CD4-positive, alpha-beta T cell treated with Interleukin-21 for 1 hour (primary cell): ENCODE data around the gene TCF7.

Source experiments
- DNase-seq: peaks from one replicate; pipeline ENCODE4 v3.0.0-alpha.2; 2020

The TCF7 gene

GRCh38 chr5:134132372-134133187, 18.1 kb downstream of the TCF7 start:
- peak; percentile 91 for DNase-seq

GRCh38 chr5:134133188-134133994, 18.9 kb downstream of the TCF7 start:
- no peak for DNase-seq

- no peak for DNase-seq
Measured at GRCh38 chr5:134133995-134134541, 19.6 kb downstream of the TCF7 start.

GRCh38 chr5:134135091-134135655, 20.7 kb downstream of the TCF7 start:
- no peak for DNase-seq

GRCh38 chr5:134136221-134136631, 21.7 kb downstream of the TCF7 start:
- no peak for DNase-seq

GRCh38 chr5:134136771-134137170, 22.3 kb downstream of the TCF7 start:
- no peak for DNase-seq

GRCh38 chr5:134138416-134139376, 24.2 kb downstream of the TCF7 start:
- no peak for DNase-seq

GRCh38 chr5:134139377-134139851, 24.9 kb downstream of the TCF7 start:
- no peak for DNase-seq

- DNase-seq: no peak
Measured at GRCh38 chr5:134139891-134140469, 25.5 kb downstream of the TCF7 start.

GRCh38 chr5:134140530-134141201, 26.2 kb downstream of the TCF7 start:
- peak; percentile 72 for DNase-seq

GRCh38 chr5:134141331-134142050, 27.0 kb downstream of the TCF7 start:
- no peak for DNase-seq

GRCh38 chr5:134142052-134142451, 27.6 kb downstream of the TCF7 start:
- DNase-seq: no peak

- no peak for DNase-seq
Measured at GRCh38 chr5:134142806-134143205, 28.3 kb downstream of the TCF7 start.

- no peak for DNase-seq
Measured at GRCh38 chr5:134143431-134143830, 28.9 kb downstream of the TCF7 start.

- no peak for DNase-seq
Measured at GRCh38 chr5:134143944-134144941, 29.8 kb downstream of the TCF7 start.

- no peak for DNase-seq
Measured at GRCh38 chr5:134145041-134145757, 30.7 kb downstream of the TCF7 start.

GRCh38 chr5:134145779-134146581, 31.5 kb downstream of the TCF7 start:
- DNase-seq: peak; percentile 83
